Testis (tissue), 2 donors: ENCODE data around the gene SH3RF3.

ENCODE experiments used
- CTCF ChIP-seq, 3 experiments: fragments of 450-650 bp in 2 of 3; fragments of 200-600 bp in 1 of 3; sonication (generic) in 1 of 3; IDR thresholded peaks; one replicate each; pipeline ENCODE4 v1.5.1; 2016 to 2019; ENCODE audit warnings: antibody characterized with exemption in 3 of 3, mild to moderate bottlenecking in 2 of 3, moderate library complexity in 1 of 3
- POLR2A ChIP-seq: fragments of 450-650 bp; IDR thresholded peaks from one replicate; pipeline ENCODE4 v1.6.1; 2017; ENCODE audit warnings: antibody characterized with exemption, mild to moderate bottlenecking, moderate library complexity

DNA sequence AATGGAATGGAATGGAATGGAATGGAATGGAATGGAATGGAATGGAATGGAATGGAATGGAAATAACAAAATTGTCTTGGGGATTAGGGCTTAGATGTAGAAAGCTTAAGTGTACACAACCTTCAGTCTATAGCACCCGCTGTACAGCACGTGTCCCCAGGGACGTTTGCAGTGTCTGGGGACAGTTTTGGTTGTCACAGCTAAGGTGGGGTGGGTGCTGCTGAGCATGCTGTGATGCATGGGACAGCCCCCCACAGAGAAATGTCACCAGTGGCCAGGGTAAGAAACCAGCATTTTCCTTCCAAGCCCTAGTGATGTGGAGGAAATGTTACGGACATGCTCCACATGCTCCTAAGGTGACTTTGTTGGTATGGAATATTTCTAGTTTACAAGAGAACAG lies 70.8 kb downstream of the SH3RF3 start:
- no peak for TF ChIP-seq CTCF (IDR thresholded peaks at IDR 0.05)
- TF ChIP-seq POLR2A = no peak
